DND-41 (cell line): ENCODE data around the gene MED12L.

Experiments
- ATAC-seq: fragments of 200-7000 bp; cut with Tn5 transposase; 3 replicates; pipeline ENCODE4 v1.9.1; 2021; ENCODE audit warnings: low read depth; ENCODE audit not compliant: insufficient read depth
- DNase-seq: peaks from one replicate; pipeline ENCODE4 v3.0.0-alpha.2; 2020
- H2AFZ ChIP-seq: 2 replicates; pipeline ENCODE4 v1.6.0; 2012; ENCODE audit warnings: low read depth, low read length
- H3K27ac ChIP-seq: 2 replicates; pipeline ENCODE4 v1.5.1; 2012; ENCODE audit warnings: low read length, inconsistent platforms
- H3K27me3 ChIP-seq: fragments of 200-600 bp; sonication (generic); 2 replicates; pipeline ENCODE4 v1.6.0; 2012; ENCODE audit warnings: low read length, mild to moderate bottlenecking, inconsistent platforms; ENCODE audit not compliant: insufficient read depth, poor library complexity
- H3K36me3 ChIP-seq: 2 replicates; pipeline ENCODE4 v1.5.1; 2012; ENCODE audit warnings: low read length, inconsistent platforms; ENCODE audit not compliant: insufficient read depth
- H3K4me1 ChIP-seq: 2 replicates; pipeline ENCODE4 v1.5.1; 2012; ENCODE audit warnings: mild to moderate bottlenecking, low read length; ENCODE audit not compliant: insufficient read depth
- H3K4me2 ChIP-seq: 2 replicates; pipeline ENCODE4 v1.6.0; 2012; ENCODE audit warnings: mild to moderate bottlenecking, moderate library complexity, low read length, inconsistent platforms; ENCODE audit not compliant: insufficient read depth
- H3K4me3 ChIP-seq, 2 experiments: fragments of 200-600 bp in 1 of 2; shearing (Covaris generic) in 1 of 2; 2 replicates each; pipeline ENCODE4 v1.5.1; 2012 to 2016; ENCODE audit warnings: inconsistent platforms in 2 of 2, low read length in 2 of 2, mild to moderate bottlenecking in 2 of 2, low read depth in 1 of 2, moderate library complexity in 1 of 2
- H3K79me2 ChIP-seq: 2 replicates; pipeline ENCODE4 v1.6.0; 2012; ENCODE audit warnings: low read length, inconsistent platforms; ENCODE audit not compliant: insufficient read depth
- H3K9ac ChIP-seq: 2 replicates; pipeline ENCODE4 v1.6.0; 2012; ENCODE audit warnings: low read depth, mild to moderate bottlenecking, inconsistent platforms, low read length, moderate library complexity
- H3K9me3 ChIP-seq: 2 replicates; pipeline ENCODE4 v1.5.1; 2012; ENCODE audit warnings: low read length, moderate library complexity, mild to moderate bottlenecking, inconsistent platforms; ENCODE audit not compliant: insufficient read depth, severe bottlenecking
- H4K20me1 ChIP-seq: 2 replicates; pipeline ENCODE4 v1.6.0; 2012; ENCODE audit warnings: low read length; ENCODE audit not compliant: insufficient read depth
- EZH2 ChIP-seq: IDR thresholded peaks from 3 replicates; pipeline ENCODE4 v1.6.1; 2012; ENCODE audit warnings: borderline replicate concordance, low read depth, mild to moderate bottlenecking, moderate library complexity, low read length, inconsistent platforms; ENCODE audit not compliant: severe bottlenecking
- TF ChIP-seq, protein P1 (sequence below): IDR thresholded peaks from 2 replicates; pipeline ENCODE4 v1.5.1; 2012; ENCODE audit warnings: borderline replicate concordance, low read length, moderate library complexity, mild to moderate bottlenecking; ENCODE audit not compliant: poor library complexity, severe bottlenecking; ENCODE audit errors: extremely low read depth

Gene MED12L

DNA sequence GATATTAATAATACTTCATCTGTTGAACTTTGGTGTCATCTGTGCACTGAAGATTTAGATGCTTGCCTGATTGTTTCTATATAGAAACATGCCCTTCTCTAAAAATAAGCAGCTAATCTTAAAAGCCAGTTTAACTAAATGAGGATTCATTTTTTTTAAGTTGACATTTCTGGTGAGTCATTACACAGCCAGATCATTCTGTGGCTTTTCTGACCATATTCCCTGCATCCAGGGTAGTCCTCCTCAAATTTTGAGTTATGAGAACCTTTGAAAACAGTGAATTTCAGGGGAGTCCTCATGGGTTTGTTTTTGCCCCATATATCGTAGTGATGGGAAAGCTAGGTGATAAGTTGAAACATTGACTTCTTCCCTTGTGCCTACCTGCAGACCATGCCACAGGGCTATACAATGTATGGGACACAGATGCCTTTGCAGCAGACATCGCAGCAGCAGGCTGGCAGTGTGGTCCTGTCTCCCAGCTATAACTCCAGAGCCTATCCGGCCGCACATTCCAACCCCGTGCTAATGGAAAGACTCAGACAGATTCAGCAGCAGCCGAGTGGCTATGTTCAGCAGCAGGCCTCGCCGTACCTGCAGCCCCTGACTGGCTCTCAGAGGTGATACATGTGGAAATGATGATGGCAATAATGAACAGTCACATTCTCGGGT is 325.6 kb downstream of the MED12L start:
- H3K4me2 ChIP-seq, result no peak overlapping the region
- no peaks in the 10 kb centered on the region for H3K4me1 ChIP-seq
- no peaks in the 10 kb centered on the region for H4K20me1 ChIP-seq
- no peaks in the 10 kb centered on the region for H3K79me2 ChIP-seq
- DNase-seq (no peak), ATAC-seq (no peak)
- H3K9me3 ChIP-seq, result no peaks in the 10 kb centered on the region
- H3K27ac ChIP-seq, result no peak overlapping the region
- no peak overlapping the region for H3K4me3 ChIP-seq
- H3K27me3 ChIP-seq, result no peaks in the 10 kb centered on the region
- no peak overlapping the region for H2AFZ ChIP-seq
- TF ChIP-seq EZH2, result no peak
- TF ChIP-seq, protein P1, sequence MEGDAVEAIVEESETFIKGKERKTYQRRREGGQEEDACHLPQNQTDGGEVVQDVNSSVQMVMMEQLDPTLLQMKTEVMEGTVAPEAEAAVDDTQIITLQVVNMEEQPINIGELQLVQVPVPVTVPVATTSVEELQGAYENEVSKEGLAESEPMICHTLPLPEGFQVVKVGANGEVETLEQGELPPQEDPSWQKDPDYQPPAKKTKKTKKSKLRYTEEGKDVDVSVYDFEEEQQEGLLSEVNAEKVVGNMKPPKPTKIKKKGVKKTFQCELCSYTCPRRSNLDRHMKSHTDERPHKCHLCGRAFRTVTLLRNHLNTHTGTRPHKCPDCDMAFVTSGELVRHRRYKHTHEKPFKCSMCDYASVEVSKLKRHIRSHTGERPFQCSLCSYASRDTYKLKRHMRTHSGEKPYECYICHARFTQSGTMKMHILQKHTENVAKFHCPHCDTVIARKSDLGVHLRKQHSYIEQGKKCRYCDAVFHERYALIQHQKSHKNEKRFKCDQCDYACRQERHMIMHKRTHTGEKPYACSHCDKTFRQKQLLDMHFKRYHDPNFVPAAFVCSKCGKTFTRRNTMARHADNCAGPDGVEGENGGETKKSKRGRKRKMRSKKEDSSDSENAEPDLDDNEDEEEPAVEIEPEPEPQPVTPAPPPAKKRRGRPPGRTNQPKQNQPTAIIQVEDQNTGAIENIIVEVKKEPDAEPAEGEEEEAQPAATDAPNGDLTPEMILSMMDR, result no peak
- H3K36me3 ChIP-seq, result 0 out of 2 replicates have a peak, but pooled peaks cover 4% of the 10 kb centered on the region
- H3K9ac ChIP-seq, result no peak overlapping the region

DNA sequence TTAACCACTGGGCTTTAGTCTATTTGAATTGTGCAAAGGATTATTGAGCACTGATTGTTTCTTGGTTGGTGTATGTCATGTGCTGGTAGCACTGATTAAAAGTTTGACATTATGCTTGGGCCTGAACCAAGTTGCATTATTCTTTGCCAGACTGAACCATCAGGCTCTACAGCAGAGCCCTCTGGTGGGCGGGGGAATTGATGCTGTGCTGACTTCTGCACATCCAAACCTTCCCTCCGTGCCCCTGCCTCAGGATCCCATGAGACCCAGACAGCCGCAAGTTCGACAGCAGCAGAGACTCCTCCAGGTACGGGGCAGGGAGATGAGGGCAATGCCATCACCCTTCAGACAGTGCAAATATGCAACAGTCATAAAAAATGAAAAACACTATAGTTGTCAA is 327.5 kb downstream of the MED12L start:
- Histone ChIP-seq H3K4me3 (no peak overlapping the region), H3K27ac (no peak overlapping the region), H4K20me1 (no peaks in the 10 kb centered on the region), H3K4me1 (no peaks in the 10 kb centered on the region), H3K9me3 (no peaks in the 10 kb centered on the region), H3K27me3 (no peaks in the 10 kb centered on the region), H3K9ac (no peak overlapping the region), H3K4me2 (no peak overlapping the region), H3K79me2 (no peaks in the 10 kb centered on the region), H2AFZ (no peak overlapping the region), H3K36me3 (0 out of 2 replicates have a peak, but pooled peaks cover 4% of the 10 kb centered on the region)
- no peak for DNase-seq
- TF ChIP-seq, protein P1, result no peak
- TF ChIP-seq EZH2, result no peak
- no peak for ATAC-seq

DNA sequence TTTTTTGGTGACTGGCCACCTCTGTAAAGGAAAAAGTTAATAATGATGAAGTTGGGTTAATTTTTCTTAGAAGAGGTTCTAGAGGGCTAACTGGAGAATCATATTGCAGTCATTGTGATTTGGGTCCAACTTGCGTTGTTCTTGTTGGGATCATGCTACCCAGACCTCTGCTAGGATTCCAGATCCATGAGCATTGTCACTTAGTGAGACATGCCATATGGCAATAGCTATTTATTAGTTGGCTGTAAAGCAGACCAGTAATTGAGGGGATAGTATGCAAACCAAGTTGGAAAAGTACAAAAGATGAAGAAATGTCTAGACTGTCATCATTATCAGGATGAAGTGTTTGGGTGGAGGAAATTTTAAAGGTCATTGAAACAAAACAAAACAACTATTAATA is 329.8 kb downstream of the MED12L start:
- Histone ChIP-seq H3K79me2 (no peaks in the 10 kb centered on the region), H3K27ac (no peak overlapping the region), H3K9ac (no peak overlapping the region), H4K20me1 (no peaks in the 10 kb centered on the region), H3K36me3 (0 out of 2 replicates have a peak, but pooled peaks cover 4% of the 10 kb centered on the region), H3K4me1 (no peaks in the 10 kb centered on the region), H3K4me2 (no peak overlapping the region), H3K4me3 (no peak overlapping the region), H3K9me3 (no peaks in the 10 kb centered on the region), H2AFZ (no peak overlapping the region), H3K27me3 (no peaks in the 10 kb centered on the region)
- no peak for DNase-seq
- ATAC-seq, result no peak
- no peak for TF ChIP-seq EZH2
- TF ChIP-seq, protein P1, result no peak

- no peaks in the 10 kb centered on the region for H3K27me3 ChIP-seq
- H3K4me3 ChIP-seq, result no peak overlapping the region
- H3K4me2 ChIP-seq, result no peak overlapping the region
- no peaks in the 10 kb centered on the region for H3K9me3 ChIP-seq
- no peak for DNase-seq
- TF ChIP-seq, protein P1, result no peak
- TF ChIP-seq EZH2, result no peak
- no peak for ATAC-seq
- no peak overlapping the region for H3K27ac ChIP-seq
- H4K20me1 ChIP-seq, result no peaks in the 10 kb centered on the region
- H3K4me1 ChIP-seq, result peaks cover 3% of the 10 kb centered on the region; the same call in 1 of the 2 replicates
- H2AFZ ChIP-seq, result no peak overlapping the region
- H3K79me2 ChIP-seq, result no peaks in the 10 kb centered on the region
- no peak overlapping the region for H3K9ac ChIP-seq
- no peaks in the 10 kb centered on the region for H3K36me3 ChIP-seq
Observed at GRCh38 chr3:151419806-151420205, 334.3 kb downstream of the MED12L start.
